Measurements from ENCODE around the gene TPST2.

DNA sequence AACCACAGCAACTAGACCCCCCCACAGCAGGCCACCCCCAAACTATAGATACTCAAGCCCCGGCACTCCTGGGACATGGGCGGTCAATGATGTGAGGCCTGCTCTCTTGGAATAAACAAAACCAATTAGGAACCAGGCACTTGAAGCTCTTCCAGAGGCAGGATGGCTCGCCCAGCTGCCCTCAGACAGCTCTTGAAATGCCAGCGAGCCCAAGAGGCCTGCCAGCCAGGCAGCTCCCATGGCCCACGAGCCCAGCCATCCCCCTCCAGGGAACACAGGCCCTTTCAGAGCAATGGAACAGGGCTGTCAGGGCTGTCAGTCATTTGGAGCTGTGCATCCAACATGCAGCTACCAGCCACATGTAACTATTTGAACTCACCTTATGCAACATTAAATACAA is 43.6 kb downstream of the TPST2 start:
- TF ChIP-seq, protein P1, sequence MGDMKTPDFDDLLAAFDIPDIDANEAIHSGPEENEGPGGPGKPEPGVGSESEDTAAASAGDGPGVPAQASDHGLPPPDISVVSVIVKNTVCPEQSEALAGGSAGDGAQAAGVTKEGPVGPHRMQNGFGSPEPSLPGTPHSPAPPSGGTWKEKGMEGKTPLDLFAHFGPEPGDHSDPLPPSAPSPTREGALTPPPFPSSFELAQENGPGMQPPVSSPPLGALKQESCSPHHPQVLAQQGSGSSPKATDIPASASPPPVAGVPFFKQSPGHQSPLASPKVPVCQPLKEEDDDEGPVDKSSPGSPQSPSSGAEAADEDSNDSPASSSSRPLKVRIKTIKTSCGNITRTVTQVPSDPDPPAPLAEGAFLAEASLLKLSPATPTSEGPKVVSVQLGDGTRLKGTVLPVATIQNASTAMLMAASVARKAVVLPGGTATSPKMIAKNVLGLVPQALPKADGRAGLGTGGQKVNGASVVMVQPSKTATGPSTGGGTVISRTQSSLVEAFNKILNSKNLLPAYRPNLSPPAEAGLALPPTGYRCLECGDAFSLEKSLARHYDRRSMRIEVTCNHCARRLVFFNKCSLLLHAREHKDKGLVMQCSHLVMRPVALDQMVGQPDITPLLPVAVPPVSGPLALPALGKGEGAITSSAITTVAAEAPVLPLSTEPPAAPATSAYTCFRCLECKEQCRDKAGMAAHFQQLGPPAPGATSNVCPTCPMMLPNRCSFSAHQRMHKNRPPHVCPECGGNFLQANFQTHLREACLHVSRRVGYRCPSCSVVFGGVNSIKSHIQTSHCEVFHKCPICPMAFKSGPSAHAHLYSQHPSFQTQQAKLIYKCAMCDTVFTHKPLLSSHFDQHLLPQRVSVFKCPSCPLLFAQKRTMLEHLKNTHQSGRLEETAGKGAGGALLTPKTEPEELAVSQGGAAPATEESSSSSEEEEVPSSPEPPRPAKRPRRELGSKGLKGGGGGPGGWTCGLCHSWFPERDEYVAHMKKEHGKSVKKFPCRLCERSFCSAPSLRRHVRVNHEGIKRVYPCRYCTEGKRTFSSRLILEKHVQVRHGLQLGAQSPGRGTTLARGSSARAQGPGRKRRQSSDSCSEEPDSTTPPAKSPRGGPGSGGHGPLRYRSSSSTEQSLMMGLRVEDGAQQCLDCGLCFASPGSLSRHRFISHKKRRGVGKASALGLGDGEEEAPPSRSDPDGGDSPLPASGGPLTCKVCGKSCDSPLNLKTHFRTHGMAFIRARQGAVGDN (IDR thresholded peaks at IDR 0.05): no peak
- TF ChIP-seq, protein P2, sequence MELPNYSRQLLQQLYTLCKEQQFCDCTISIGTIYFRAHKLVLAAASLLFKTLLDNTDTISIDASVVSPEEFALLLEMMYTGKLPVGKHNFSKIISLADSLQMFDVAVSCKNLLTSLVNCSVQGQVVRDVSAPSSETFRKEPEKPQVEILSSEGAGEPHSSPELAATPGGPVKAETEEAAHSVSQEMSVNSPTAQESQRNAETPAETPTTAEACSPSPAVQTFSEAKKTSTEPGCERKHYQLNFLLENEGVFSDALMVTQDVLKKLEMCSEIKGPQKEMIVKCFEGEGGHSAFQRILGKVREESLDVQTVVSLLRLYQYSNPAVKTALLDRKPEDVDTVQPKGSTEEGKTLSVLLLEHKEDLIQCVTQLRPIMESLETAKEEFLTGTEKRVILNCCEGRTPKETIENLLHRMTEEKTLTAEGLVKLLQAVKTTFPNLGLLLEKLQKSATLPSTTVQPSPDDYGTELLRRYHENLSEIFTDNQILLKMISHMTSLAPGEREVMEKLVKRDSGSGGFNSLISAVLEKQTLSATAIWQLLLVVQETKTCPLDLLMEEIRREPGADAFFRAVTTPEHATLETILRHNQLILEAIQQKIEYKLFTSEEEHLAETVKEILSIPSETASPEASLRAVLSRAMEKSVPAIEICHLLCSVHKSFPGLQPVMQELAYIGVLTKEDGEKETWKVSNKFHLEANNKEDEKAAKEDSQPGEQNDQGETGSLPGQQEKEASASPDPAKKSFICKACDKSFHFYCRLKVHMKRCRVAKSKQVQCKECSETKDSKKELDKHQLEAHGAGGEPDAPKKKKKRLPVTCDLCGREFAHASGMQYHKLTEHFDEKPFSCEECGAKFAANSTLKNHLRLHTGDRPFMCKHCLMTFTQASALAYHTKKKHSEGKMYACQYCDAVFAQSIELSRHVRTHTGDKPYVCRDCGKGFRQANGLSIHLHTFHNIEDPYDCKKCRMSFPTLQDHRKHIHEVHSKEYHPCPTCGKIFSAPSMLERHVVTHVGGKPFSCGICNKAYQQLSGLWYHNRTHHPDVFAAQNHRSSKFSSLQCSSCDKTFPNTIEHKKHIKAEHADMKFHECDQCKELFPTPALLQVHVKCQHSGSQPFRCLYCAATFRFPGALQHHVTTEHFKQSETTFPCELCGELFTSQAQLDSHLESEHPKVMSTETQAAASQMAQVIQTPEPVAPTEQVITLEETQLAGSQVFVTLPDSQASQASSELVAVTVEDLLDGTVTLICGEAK (IDR thresholded peaks at IDR 0.05; ENCODE audit: borderline replicate concordance): no peak
- no peak for TF ChIP-seq EP300 (IDR thresholded peaks at IDR 0.05; ENCODE audit: borderline replicate concordance in 1 of 2, control insufficient read depth in 1 of 2, low read depth in 2 of 2, low read length in 2 of 2)
- no peak for TF ChIP-seq POLR2AphosphoS5 (IDR thresholded peaks at IDR 0.05; ENCODE audit: low read length)
- no peak for TF ChIP-seq FOS (IDR thresholded peaks at IDR 0.05; ENCODE audit: borderline replicate concordance, extremely low read depth, insufficient read length)
- no peak for TF ChIP-seq ZNF274 (IDR thresholded peaks at IDR 0.05; ENCODE audit: insufficient read depth, insufficient read length)
- TF ChIP-seq, protein P3, sequence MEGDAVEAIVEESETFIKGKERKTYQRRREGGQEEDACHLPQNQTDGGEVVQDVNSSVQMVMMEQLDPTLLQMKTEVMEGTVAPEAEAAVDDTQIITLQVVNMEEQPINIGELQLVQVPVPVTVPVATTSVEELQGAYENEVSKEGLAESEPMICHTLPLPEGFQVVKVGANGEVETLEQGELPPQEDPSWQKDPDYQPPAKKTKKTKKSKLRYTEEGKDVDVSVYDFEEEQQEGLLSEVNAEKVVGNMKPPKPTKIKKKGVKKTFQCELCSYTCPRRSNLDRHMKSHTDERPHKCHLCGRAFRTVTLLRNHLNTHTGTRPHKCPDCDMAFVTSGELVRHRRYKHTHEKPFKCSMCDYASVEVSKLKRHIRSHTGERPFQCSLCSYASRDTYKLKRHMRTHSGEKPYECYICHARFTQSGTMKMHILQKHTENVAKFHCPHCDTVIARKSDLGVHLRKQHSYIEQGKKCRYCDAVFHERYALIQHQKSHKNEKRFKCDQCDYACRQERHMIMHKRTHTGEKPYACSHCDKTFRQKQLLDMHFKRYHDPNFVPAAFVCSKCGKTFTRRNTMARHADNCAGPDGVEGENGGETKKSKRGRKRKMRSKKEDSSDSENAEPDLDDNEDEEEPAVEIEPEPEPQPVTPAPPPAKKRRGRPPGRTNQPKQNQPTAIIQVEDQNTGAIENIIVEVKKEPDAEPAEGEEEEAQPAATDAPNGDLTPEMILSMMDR (IDR thresholded peaks at IDR 0.05 in 2 of 3, conservative IDR thresholded peaks at IDR 0.05 in 1 of 3; ENCODE audit: control insufficient read depth in 2 of 3, extremely low read depth in 1 of 3, insufficient read depth in 1 of 3, low read depth in 3 of 3, low read length in 3 of 3): no peak
- no peak for TF ChIP-seq MXI1 (IDR thresholded peaks at IDR 0.05; ENCODE audit: low read depth, low read length)
- TF ChIP-seq RFX5 (IDR thresholded peaks at IDR 0.05; ENCODE audit: low read depth, low read length): no peak
- TF ChIP-seq SREBF2 (IDR thresholded peaks at IDR 0.05; ENCODE audit: low read length): no peak
- TF ChIP-seq SIX5 (IDR thresholded peaks at IDR 0.05; ENCODE audit: low read depth, low read length, severe bottlenecking): no peak
- no peak for TF ChIP-seq TCF12 (IDR thresholded peaks at IDR 0.05; ENCODE audit: low read depth, low read length)
- TF ChIP-seq TARDBP (IDR thresholded peaks at IDR 0.05; ENCODE audit: borderline replicate concordance): no peak
